ENCODE results near the gene NPY5R. TPM values are rescaled to one million over a fixed set of nuclear protein-coding genes. Genes with fewer than 3 reads are reported as not detected.

The NPY5R gene
- total RNA-seq (2013), result not detected
- polyA plus RNA-seq (not detected), polyA minus RNA-seq (not detected in 2 replicates), total RNA-seq (0 to 1.5 (median 0) reads per million in 11 experiments)

DNA sequence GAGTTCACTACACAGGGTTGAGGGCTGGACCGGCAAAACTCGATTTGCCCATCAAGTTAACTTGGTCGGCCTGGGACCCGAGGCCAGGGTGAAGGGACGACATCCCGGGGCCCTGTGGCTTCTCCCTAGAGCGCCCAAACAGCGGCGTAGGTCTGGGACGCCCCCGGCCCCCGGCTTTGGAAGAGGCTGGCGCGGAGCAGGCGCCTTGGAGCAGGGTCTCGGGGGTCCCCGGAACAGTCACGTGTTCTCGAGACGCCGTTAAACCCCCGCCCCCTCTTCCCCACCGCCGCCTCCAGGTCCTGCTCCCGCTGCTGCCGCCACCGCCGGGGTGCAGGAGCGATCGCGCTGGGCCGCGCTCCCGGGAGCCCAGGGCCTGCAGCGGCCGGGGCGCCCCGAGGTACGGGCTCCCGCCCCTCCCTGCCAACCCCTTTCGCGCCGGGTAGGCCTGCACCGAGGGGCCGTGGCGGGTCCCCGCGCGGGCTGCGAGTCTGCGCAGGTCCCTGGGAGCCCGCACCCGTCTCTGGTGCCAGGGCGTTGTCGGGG, at the start of gene NPY5R:
Gene NPY5R, plus strand, starts transcription at position 289 of the 543 bp plus-strand sequence. CDS start 6,382 bp downstream, outside the sequence.
- Mint-ChIP-seq H3K36me3 (peaks cover 0 to 3% of the 10 kb centered on the region in 2 donors), H3K27me3 (ENCODE audit: low read depth in 3 of 3) (peaks cover 45 to 57% (median 45%) of the 10 kb centered on the region in 3 donors), H3K4me1 (peaks cover 1% of the 10 kb centered on the region), H3K27ac (no peak within 1 kb of the TSS), H3K9me3 (peaks cover 0 to 9% (median 3%) of the 10 kb centered on the region in 7 donors), H3K4me3 (peak within 1 kb of the TSS in 1 of 2 donors; percentile 65)
- H3K36me3 ChIP-seq (replicated peaks in 1 of 2; ENCODE audit: control insufficient read depth in 1 of 2, insufficient read depth in 2 of 2, low read length in 2 of 2), result no peaks in the 10 kb centered on the region
- no peak for TF ChIP-seq CTCF (IDR thresholded peaks at IDR 0.05)
- H4K20me1 ChIP-seq (ENCODE audit: insufficient read depth, low read length), result no peaks in the 10 kb centered on the region
- no peaks in the 10 kb centered on the region for H3K79me2 ChIP-seq (ENCODE audit: insufficient read depth, low read length)
- H3K4me1 ChIP-seq (ENCODE audit: control insufficient read depth in 1 of 2, insufficient read depth in 2 of 2, low read length in 2 of 2), result no peaks in the 10 kb centered on the region
- H3K4me2 ChIP-seq (replicated peaks; ENCODE audit: extremely low read depth, low read length, poor library complexity, severe bottlenecking), result no peak within 1 kb of the TSS
- no peak for DNase-seq
- H2AFZ ChIP-seq (ENCODE audit: insufficient read depth, low read depth, low read length, poor library complexity, severe bottlenecking), result no peak within 1 kb of the TSS
- H3K9me3 ChIP-seq (replicated peaks in 1 of 2; ENCODE audit: control insufficient read depth in 1 of 2, insufficient read depth in 1 of 2, low read length in 2 of 2), result peaks cover 0 to 16% of the 10 kb centered on the region in 2 donors
- peaks cover 55 to 69% of the 10 kb centered on the region in 2 donors for H3K27me3 ChIP-seq (ENCODE audit: control insufficient read depth in 2 of 2, insufficient read depth in 2 of 2, low read length in 2 of 2)
- no peak within 1 kb of the TSS for H3K9ac ChIP-seq (ENCODE audit: insufficient read depth, low read length, poor library complexity, severe bottlenecking)
- H3K4me3 ChIP-seq (replicated peaks in 1 of 3; ENCODE audit: low read depth in 2 of 3, low read length in 3 of 3), result no peak within 1 kb of the TSS
- intact Hi-C loops (cut with micrococcal nuclease), result no loop called here
- WGBS (ENCODE audit: insufficient coverage), result 2% methylated on average over 55 of the region's 55 CpGs
- H3K27ac ChIP-seq (ENCODE audit: low read depth in 1 of 2, low read length in 2 of 2), result no peak within 1 kb of the TSS

- Mint-ChIP-seq H3K9me3 (peaks cover 0 to 2% (median 0%) of the 10 kb centered on the region in 7 donors), H3K4me3 (no peak overlapping the region), H3K4me1 (no peaks in the 10 kb centered on the region), H3K27ac (no peak overlapping the region), H3K27me3 (ENCODE audit: low read depth in 3 of 3) (peaks cover 0 to 2% (median 1%) of the 10 kb centered on the region in 3 donors), H3K36me3 (no peaks in the 10 kb centered on the region)
- intact Hi-C loops (cut with micrococcal nuclease), result no loop called here
- no peak overlapping the region for H2AFZ ChIP-seq (ENCODE audit: insufficient read depth, low read depth, low read length, poor library complexity, severe bottlenecking)
- no peak for TF ChIP-seq CTCF (IDR thresholded peaks at IDR 0.05)
- H3K9me3 ChIP-seq (replicated peaks in 1 of 2; ENCODE audit: control insufficient read depth in 1 of 2, insufficient read depth in 1 of 2, low read length in 2 of 2), result no peaks in the 10 kb centered on the region
- H3K4me2 ChIP-seq (replicated peaks; ENCODE audit: extremely low read depth, low read length, poor library complexity, severe bottlenecking), result no peak overlapping the region
- no peak for DNase-seq
- WGBS (ENCODE audit: insufficient coverage), result 84% methylated on average over 3 of the region's 3 CpGs
- H3K27me3 ChIP-seq (ENCODE audit: control insufficient read depth in 2 of 2, insufficient read depth in 2 of 2, low read length in 2 of 2), result no peaks in the 10 kb centered on the region
- H3K79me2 ChIP-seq (ENCODE audit: insufficient read depth, low read length), result no peaks in the 10 kb centered on the region
- H3K27ac ChIP-seq (ENCODE audit: low read depth in 1 of 2, low read length in 2 of 2), result no peak overlapping the region
- no peak overlapping the region for H3K9ac ChIP-seq (ENCODE audit: insufficient read depth, low read length, poor library complexity, severe bottlenecking)
- no peaks in the 10 kb centered on the region for H3K36me3 ChIP-seq (replicated peaks in 1 of 2; ENCODE audit: control insufficient read depth in 1 of 2, insufficient read depth in 2 of 2, low read length in 2 of 2)
- H3K4me3 ChIP-seq (replicated peaks in 1 of 3; ENCODE audit: low read depth in 2 of 3, low read length in 3 of 3), result no peak overlapping the region
- no peaks in the 10 kb centered on the region for H4K20me1 ChIP-seq (ENCODE audit: insufficient read depth, low read length)
- H3K4me1 ChIP-seq (ENCODE audit: control insufficient read depth in 1 of 2, insufficient read depth in 2 of 2, low read length in 2 of 2), result no peaks in the 10 kb centered on the region
These were observed 48.6 kb upstream of the NPY5R start for GRCh38 chr4:163295138-163295537.
